ENCODE results near the gene KIF26B. TPM values are rescaled to one million over a fixed set of nuclear protein-coding genes. Genes with fewer than 3 reads are reported as not detected.

Gene KIF26B
- polyA plus RNA-seq, 1 of the 3 experiments (the other 2 are of a cell fraction): 2.6 TPM

GRCh38 chr1:245201201-245201600 lies 46.4 kb downstream of the KIF26B start (continued):
- TF ChIP-seq MAX (IDR thresholded peaks at IDR 0.05; ENCODE audit: low read depth) (no peak), RAD21 (IDR thresholded peaks at IDR 0.05; ENCODE audit: low read length) (no peak)

GRCh38 chr1:245201827-245202226 lies 47.0 kb downstream of the KIF26B start:
- no peaks in the 10 kb centered on the region for H3K27me3 ChIP-seq (ENCODE audit: insufficient read depth)

More at GRCh38 chr1:245201827-245202226, 47.0 kb downstream of the KIF26B start:
- Histone ChIP-seq H2AFZ (ENCODE audit: low read depth) (no peak overlapping the region), H3K4me3 (ENCODE audit: low read depth in 2 of 2, low read length in 1 of 2) (no peak overlapping the region), H3K36me3 (replicated peaks in 1 of 2; ENCODE audit: control insufficient read depth in 1 of 2, insufficient read depth in 2 of 2, low read length in 1 of 2) (peaks cover 16 to 36% of the 10 kb centered on the region in 2 experiments), H3K9ac (no peak overlapping the region), H3K4me1 (ENCODE audit: control insufficient read depth in 1 of 2, insufficient read depth in 2 of 2, low read depth in 1 of 2, low read length in 1 of 2) (peaks cover 0 to 20% of the 10 kb centered on the region in 2 experiments; a peak in 2 of 4 replicates), H3K79me2 (ENCODE audit: insufficient read depth) (peaks cover 9% of the 10 kb centered on the region; the same call in 1 of the 2 replicates), H3K9me2 (no peaks in the 10 kb centered on the region), H4K20me1 (ENCODE audit: insufficient read depth) (no peaks in the 10 kb centered on the region; the same call in 1 of the 2 replicates), H3F3A (replicated peaks; ENCODE audit: insufficient read depth) (no peaks in the 10 kb centered on the region), H3K4me2 (no peak overlapping the region), H3K27ac (ENCODE audit: low read depth in 2 of 2, low read length in 1 of 2) (peak overlapping the region in 1 of 2 experiments; percentile 81; a peak in 2 of 4 replicates), H3K9me3 (peaks cover 6% of the 10 kb centered on the region; the same call in 1 of the 2 replicates)
- CTCF ChIA-PET: interaction anchor here (0.8 to 1.4 kb wide), 4 partner anchors 13 to 1079 kb away, joined by 3 to 6 read pairs (median 4); no protein-coding TSS in a partner anchor
- TF ChIP-seq, protein P1, sequence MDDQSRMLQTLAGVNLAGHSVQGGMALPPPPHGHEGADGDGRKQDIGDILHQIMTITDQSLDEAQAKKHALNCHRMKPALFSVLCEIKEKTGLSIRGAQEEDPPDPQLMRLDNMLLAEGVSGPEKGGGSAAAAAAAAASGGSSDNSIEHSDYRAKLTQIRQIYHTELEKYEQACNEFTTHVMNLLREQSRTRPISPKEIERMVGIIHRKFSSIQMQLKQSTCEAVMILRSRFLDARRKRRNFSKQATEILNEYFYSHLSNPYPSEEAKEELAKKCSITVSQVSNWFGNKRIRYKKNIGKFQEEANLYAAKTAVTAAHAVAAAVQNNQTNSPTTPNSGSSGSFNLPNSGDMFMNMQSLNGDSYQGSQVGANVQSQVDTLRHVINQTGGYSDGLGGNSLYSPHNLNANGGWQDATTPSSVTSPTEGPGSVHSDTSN (IDR thresholded peaks at IDR 0.05): no peak
- peak; percentile 68; the same call in 1 of the 2 replicates for TF ChIP-seq RCOR1 (IDR thresholded peaks at IDR 0.05; ENCODE audit: low read length)
- TF ChIP-seq, protein P2, sequence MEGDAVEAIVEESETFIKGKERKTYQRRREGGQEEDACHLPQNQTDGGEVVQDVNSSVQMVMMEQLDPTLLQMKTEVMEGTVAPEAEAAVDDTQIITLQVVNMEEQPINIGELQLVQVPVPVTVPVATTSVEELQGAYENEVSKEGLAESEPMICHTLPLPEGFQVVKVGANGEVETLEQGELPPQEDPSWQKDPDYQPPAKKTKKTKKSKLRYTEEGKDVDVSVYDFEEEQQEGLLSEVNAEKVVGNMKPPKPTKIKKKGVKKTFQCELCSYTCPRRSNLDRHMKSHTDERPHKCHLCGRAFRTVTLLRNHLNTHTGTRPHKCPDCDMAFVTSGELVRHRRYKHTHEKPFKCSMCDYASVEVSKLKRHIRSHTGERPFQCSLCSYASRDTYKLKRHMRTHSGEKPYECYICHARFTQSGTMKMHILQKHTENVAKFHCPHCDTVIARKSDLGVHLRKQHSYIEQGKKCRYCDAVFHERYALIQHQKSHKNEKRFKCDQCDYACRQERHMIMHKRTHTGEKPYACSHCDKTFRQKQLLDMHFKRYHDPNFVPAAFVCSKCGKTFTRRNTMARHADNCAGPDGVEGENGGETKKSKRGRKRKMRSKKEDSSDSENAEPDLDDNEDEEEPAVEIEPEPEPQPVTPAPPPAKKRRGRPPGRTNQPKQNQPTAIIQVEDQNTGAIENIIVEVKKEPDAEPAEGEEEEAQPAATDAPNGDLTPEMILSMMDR (IDR thresholded peaks at IDR 0.05): no peak
- no peak for TF ChIP-seq MEF2A (IDR thresholded peaks at IDR 0.05; ENCODE audit: borderline replicate concordance, low read depth)
- no peak for TF ChIP-seq GATA2 (CRISPR knock-in tag; IDR thresholded peaks at IDR 0.05)
- TF ChIP-seq USF2 (IDR thresholded peaks at IDR 0.05; ENCODE audit: borderline replicate concordance, low read depth, low read length): no peak
- TF ChIP-seq TEAD4 (IDR thresholded peaks at IDR 0.05; ENCODE audit: borderline replicate concordance, insufficient read depth): no peak
- TF ChIP-seq TCF12 (IDR thresholded peaks at IDR 0.05): peak; percentile 17; the same call in 1 of the 2 replicates
- TF ChIP-seq RXRA (IDR thresholded peaks at IDR 0.05; ENCODE audit: borderline replicate concordance, low read depth): no peak
- TF ChIP-seq RAD21 (IDR thresholded peaks at IDR 0.05; ENCODE audit: low read length): peak; percentile 28; the same call in 1 of the 2 replicates
- no peak; the same call in 1 of the 2 replicates for TF ChIP-seq FOXJ3 (CRISPR knock-in tag; IDR thresholded peaks at IDR 0.05)
- TF ChIP-seq CHD2 (IDR thresholded peaks at IDR 0.05; ENCODE audit: low read length, partially characterized antibody): peak; percentile 11
- TF ChIP-seq, protein P3, sequence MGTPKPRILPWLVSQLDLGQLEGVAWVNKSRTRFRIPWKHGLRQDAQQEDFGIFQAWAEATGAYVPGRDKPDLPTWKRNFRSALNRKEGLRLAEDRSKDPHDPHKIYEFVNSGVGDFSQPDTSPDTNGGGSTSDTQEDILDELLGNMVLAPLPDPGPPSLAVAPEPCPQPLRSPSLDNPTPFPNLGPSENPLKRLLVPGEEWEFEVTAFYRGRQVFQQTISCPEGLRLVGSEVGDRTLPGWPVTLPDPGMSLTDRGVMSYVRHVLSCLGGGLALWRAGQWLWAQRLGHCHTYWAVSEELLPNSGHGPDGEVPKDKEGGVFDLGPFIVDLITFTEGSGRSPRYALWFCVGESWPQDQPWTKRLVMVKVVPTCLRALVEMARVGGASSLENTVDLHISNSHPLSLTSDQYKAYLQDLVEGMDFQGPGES (IDR thresholded peaks at IDR 0.05; ENCODE audit: low read depth, low read length): no peak
- TF ChIP-seq FOXM1 (IDR thresholded peaks at IDR 0.05; ENCODE audit: low read depth): no peak
- TF ChIP-seq MXI1 (IDR thresholded peaks at IDR 0.05; ENCODE audit: low read depth, low read length): peak; percentile 35; the same call in 1 of the 2 replicates
- peak in 1 of 2 experiments; percentile 83; a peak in 2 of 4 replicates for TF ChIP-seq EP300 (IDR thresholded peaks at IDR 0.05; ENCODE audit: borderline replicate concordance in 1 of 2, low read depth in 1 of 2, low read length in 1 of 2)
- POLR2A ChIA-PET: interaction anchor here (1.2 to 1.3 kb wide), 2 partner anchors 13 to 47 kb away, joined by 3 read pairs; partner anchors contain the start of gene KIF26B
- DNase-seq: peak; percentile 72
- 58% methylated on average over 5 of the region's 5 CpGs for WGBS (ENCODE audit: low lambda C conversion rate)

All from SK-N-SH (cell line).